Body of pancreas (tissue), 4 donors: ENCODE measurements around the gene SERPINF2.

Source experiments
- POLR2A ChIP-seq, 3 donors: fragments of 450-650 bp; IDR thresholded peaks; one replicate each; pipeline ENCODE4 v1.6.1; 2016; ENCODE audit warnings: antibody characterized with exemption in 3 of 3, mild to moderate bottlenecking in 2 of 3
- TF ChIP-seq, protein P1 (sequence below), 7 experiments: fragments of 450-650 bp in 4 of 7; fragments of 200-600 bp in 3 of 7; sonication (generic) in 3 of 7; IDR thresholded peaks; one replicate each; pipeline ENCODE4 v1.5.1; 2016 to 2019; ENCODE audit warnings: antibody characterized with exemption in 7 of 7

DNA sequence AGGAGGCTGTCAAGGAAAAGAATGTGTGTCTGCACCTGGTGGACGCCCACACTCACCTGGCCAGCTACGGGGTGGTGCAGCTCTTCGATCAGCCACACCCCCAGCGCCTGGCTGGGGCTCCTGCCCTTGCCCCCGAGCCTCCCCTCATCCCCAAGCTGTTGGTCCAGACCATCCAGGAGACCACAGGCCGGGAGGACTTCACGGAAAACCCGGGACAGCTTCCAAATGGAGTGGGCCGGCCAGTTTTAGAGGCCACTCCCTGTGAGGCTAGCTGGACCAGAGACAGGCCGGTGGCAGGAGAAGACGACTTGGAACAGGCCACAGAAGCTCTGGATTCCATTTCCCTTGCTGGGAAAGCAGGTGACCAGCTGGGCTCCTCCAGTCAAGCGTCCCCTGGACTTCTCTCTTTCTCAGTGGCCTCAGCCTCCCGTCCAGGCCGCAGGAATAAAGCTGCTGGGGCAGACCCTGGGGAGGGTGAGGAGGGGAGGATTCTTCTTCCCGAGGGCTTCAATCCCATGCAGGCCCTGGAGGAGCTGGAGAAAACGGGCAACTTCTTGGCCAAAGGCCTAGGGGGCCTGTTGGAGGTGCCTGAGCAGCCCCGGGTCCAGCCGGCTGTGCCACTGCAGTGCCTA, 15.9 kb upstream of the SERPINF2 start:
- TF ChIP-seq, protein P1, sequence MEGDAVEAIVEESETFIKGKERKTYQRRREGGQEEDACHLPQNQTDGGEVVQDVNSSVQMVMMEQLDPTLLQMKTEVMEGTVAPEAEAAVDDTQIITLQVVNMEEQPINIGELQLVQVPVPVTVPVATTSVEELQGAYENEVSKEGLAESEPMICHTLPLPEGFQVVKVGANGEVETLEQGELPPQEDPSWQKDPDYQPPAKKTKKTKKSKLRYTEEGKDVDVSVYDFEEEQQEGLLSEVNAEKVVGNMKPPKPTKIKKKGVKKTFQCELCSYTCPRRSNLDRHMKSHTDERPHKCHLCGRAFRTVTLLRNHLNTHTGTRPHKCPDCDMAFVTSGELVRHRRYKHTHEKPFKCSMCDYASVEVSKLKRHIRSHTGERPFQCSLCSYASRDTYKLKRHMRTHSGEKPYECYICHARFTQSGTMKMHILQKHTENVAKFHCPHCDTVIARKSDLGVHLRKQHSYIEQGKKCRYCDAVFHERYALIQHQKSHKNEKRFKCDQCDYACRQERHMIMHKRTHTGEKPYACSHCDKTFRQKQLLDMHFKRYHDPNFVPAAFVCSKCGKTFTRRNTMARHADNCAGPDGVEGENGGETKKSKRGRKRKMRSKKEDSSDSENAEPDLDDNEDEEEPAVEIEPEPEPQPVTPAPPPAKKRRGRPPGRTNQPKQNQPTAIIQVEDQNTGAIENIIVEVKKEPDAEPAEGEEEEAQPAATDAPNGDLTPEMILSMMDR (IDR thresholded peaks at IDR 0.05), result no peak
- no peak for TF ChIP-seq POLR2A (IDR thresholded peaks at IDR 0.05)
